Liver (tissue), 3 donors: ENCODE measurements around the gene ARL4A.

Experiments
- ATF3 ChIP-seq: IDR thresholded peaks from 2 replicates; pipeline ENCODE4 v1.6.1; 2016; ENCODE audit warnings: antibody characterized with exemption
- CTCF ChIP-seq: fragments of 150-350 bp; IDR thresholded peaks from 2 replicates; pipeline ENCODE4 v1.5.1; 2017; ENCODE audit warnings: improper control_type of control experiment, low read depth, low read length; ENCODE audit not compliant: missing input control
- EGR1 ChIP-seq, 2 donors: IDR thresholded peaks; 2 replicates each; pipeline ENCODE4 v1.6.1; 2016 to 2018; ENCODE audit warnings: antibody characterized with exemption in 2 of 2, low read depth in 2 of 2
- GABPA ChIP-seq, 2 donors: IDR thresholded peaks in 1 of 2; conservative IDR thresholded peaks in 1 of 2; 2 replicates each; pipeline ENCODE4 v1.6.1; 2016; ENCODE audit warnings: antibody characterized with exemption in 2 of 2, mild to moderate bottlenecking in 1 of 2, moderate library complexity in 1 of 2
- JUND ChIP-seq, 2 donors: IDR thresholded peaks; 2 replicates each; pipeline ENCODE4 v1.6.1; 2016; ENCODE audit warnings: antibody characterized with exemption in 2 of 2
- MAX ChIP-seq: IDR thresholded peaks from 2 replicates; pipeline ENCODE4 v1.6.1; 2016; ENCODE audit warnings: antibody characterized with exemption
- RAD21 ChIP-seq, 2 donors: IDR thresholded peaks; 2 replicates each; pipeline ENCODE4 v1.6.1; 2016; ENCODE audit warnings: antibody characterized with exemption in 2 of 2, mild to moderate bottlenecking in 2 of 2
- REST ChIP-seq: IDR thresholded peaks from 2 replicates; pipeline ENCODE4 v1.6.1; 2016; ENCODE audit warnings: antibody characterized with exemption, mild to moderate bottlenecking
- RXRA ChIP-seq, 2 donors: IDR thresholded peaks; 2 replicates each; pipeline ENCODE4 v1.6.1; 2017 to 2018; ENCODE audit warnings: antibody characterized with exemption in 2 of 2, mild to moderate bottlenecking in 1 of 2
- SP1 ChIP-seq: IDR thresholded peaks from 2 replicates; pipeline ENCODE4 v1.6.1; 2018; ENCODE audit warnings: antibody characterized with exemption, mild to moderate bottlenecking
- TAF1 ChIP-seq: conservative IDR thresholded peaks from 2 replicates; pipeline ENCODE4 v1.6.1; 2016; ENCODE audit warnings: antibody characterized with exemption, mild to moderate bottlenecking
- YY1 ChIP-seq: IDR thresholded peaks from 2 replicates; pipeline ENCODE4 v1.6.1; 2016; ENCODE audit warnings: antibody characterized with exemption, mild to moderate bottlenecking
- donor health status: healthy.
- donor health status: healthy.

- TF ChIP-seq RAD21 (IDR thresholded peaks at IDR 0.05): peak; percentile 76 to 88
- peak; percentile 93 for TF ChIP-seq REST
- TF ChIP-seq CTCF: peak; percentile 41
- peak in 1 of 2 donors; percentile 63 for TF ChIP-seq JUND (IDR thresholded peaks at IDR 0.05)
- TF ChIP-seq EGR1 (IDR thresholded peaks at IDR 0.05; ENCODE audit: low read depth in 2 of 2): peak in 1 of 2 donors; percentile 22
- TF ChIP-seq ATF3: no peak
- TF ChIP-seq TAF1: peak; percentile 99
- peak; percentile 72 for TF ChIP-seq MAX
- TF ChIP-seq RXRA (IDR thresholded peaks at IDR 0.05): peak; percentile 52
- peak; percentile 97 for TF ChIP-seq SP1
- peak; percentile 55 for TF ChIP-seq YY1
- peak in 1 of 2 donors; percentile 49 for TF ChIP-seq GABPA (IDR thresholded peaks at IDR 0.05 in 1 of 2, conservative IDR thresholded peaks at IDR 0.05 in 1 of 2)
Observed at GRCh38 chr7:12686891-12687717, at the start of gene ARL4A.
